GM19023 (cell line): ENCODE results near the gene PIK3R1.

Experiments used
- ATAC-seq: cut with Tn5 transposase; IDR thresholded peaks from one replicate; pipeline ENCODE4 v1.9.1; 2021; ENCODE audit warnings: mild to moderate bottlenecking, moderate library complexity; ENCODE audit not compliant: unreplicated experiment

The PIK3R1 gene

GRCh38 chr5:68290260-68290674 is 74.7 kb downstream of the PIK3R1 start:
- no peak for ATAC-seq

GRCh38 chr5:68290847-68291246 is 75.3 kb downstream of the PIK3R1 start:
- no peak for ATAC-seq

GRCh38 chr5:68292316-68292715 is 76.8 kb downstream of the PIK3R1 start:
- no peak for ATAC-seq

- ATAC-seq: no peak
Observed at GRCh38 chr5:68295772-68296171, 80.2 kb downstream of the PIK3R1 start.

- no peak for ATAC-seq
Observed at GRCh38 chr5:68296895-68297294, 81.3 kb downstream of the PIK3R1 start.

GRCh38 chr5:68297656-68298055 is 82.1 kb downstream of the PIK3R1 start:
- no peak for ATAC-seq

- no peak for ATAC-seq
Observed at GRCh38 chr5:68298479-68298878, 82.9 kb downstream of the PIK3R1 start.

GRCh38 chr5:68299105-68299504 is 83.5 kb downstream of the PIK3R1 start:
- ATAC-seq: no peak

- ATAC-seq: no peak
Observed at GRCh38 chr5:68299575-68299974, 84.0 kb downstream of the PIK3R1 start.

- ATAC-seq: no peak
Observed at GRCh38 chr5:68303038-68303738, 87.6 kb downstream of the PIK3R1 start.

GRCh38 chr5:68303754-68304420 is 88.3 kb downstream of the PIK3R1 start:
- ATAC-seq: no peak

- no peak for ATAC-seq
Observed at GRCh38 chr5:68304421-68305052, 89.0 kb downstream of the PIK3R1 start.

- no peak for ATAC-seq
Observed at GRCh38 chr5:68305223-68305870, 89.8 kb downstream of the PIK3R1 start.

- no peak for ATAC-seq
Observed at GRCh38 chr5:68306361-68307014, 90.9 kb downstream of the PIK3R1 start.

GRCh38 chr5:68313336-68313735 is 97.8 kb downstream of the PIK3R1 start:
- no peak for ATAC-seq

- ATAC-seq: no peak
Observed at GRCh38 chr5:68314465-68314864, 98.9 kb downstream of the PIK3R1 start.

GRCh38 chr5:68315679-68316271 is 100.2 kb downstream of the PIK3R1 start:
- peak; percentile 99 for ATAC-seq

GRCh38 chr5:68316469-68316868 is 100.9 kb downstream of the PIK3R1 start:
- no peak for ATAC-seq

GRCh38 chr5:68317646-68318045 is 102.1 kb downstream of the PIK3R1 start:
- ATAC-seq: no peak

- ATAC-seq: no peak
Observed at GRCh38 chr5:68318955-68319705, 103.6 kb downstream of the PIK3R1 start.
